ENCODE data around the gene OR14C36. TPM values are rescaled to one million over a fixed set of nuclear protein-coding genes. Genes with fewer than 3 reads are reported as not detected.

Gene OR14C36
- total and polyA plus RNA-seq, 2 of the 8 experiments (the other 6 are each of a cell fraction or from before 2014, with no cell fraction given) = not detected

DNA sequence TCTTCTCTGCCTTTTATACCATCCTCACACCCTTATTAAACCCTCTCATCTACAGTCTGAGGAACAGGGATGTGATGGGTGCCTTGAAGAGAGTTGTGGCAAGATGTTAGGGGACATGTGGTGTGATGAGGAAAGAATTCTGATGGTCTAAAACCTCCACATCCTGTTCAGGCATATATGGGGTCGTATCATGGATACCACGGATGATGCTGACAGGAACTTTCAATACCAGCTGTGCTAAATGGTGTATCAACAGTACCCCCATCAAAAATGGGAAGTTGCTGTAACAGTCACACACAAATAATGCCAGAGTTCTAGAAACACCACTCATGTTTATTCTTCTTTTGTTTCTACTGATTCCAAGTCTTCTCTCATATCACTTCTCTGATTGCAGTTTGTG, 39.9 kb downstream of the OR14C36 start (continued):
- TF ChIP-seq CHD7 (IDR thresholded peaks at IDR 0.05; ENCODE audit: insufficient replicate concordance, low read length) = no peak
- TF ChIP-seq RNF2 (IDR thresholded peaks at IDR 0.05; ENCODE audit: borderline replicate concordance, low read depth, low read length, missing control alignments, poor library complexity, severe bottlenecking) = no peak
- TF ChIP-seq GABPA (IDR thresholded peaks at IDR 0.05; ENCODE audit: borderline replicate concordance, insufficient read depth, low read length) = no peak
- TF ChIP-seq, protein P1, sequence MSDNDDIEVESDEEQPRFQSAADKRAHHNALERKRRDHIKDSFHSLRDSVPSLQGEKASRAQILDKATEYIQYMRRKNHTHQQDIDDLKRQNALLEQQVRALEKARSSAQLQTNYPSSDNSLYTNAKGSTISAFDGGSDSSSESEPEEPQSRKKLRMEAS (IDR thresholded peaks at IDR 0.05) = no peak
- TF ChIP-seq JUN (IDR thresholded peaks at IDR 0.05; ENCODE audit: low read depth, low read length) = no peak
- no peak for TF ChIP-seq CHD2 (IDR thresholded peaks at IDR 0.05; ENCODE audit: low read length)

Measured in H1 (cell line).